ENCODE measurements around the gene HLA-DQB2.

GRCh38 chr6:32790306-32790705, 27.0 kb upstream of the HLA-DQB2 start:
- TF ChIP-seq POLR2AphosphoS5 (IDR thresholded peaks at IDR 0.05; ENCODE audit: borderline replicate concordance, low read depth, low read length): no peak
- TF ChIP-seq EZH2 (IDR thresholded peaks at IDR 0.05): no peak
- no peak for TF ChIP-seq FOXP2 (optimal IDR thresholded peaks at IDR 0.05; ENCODE audit: control extremely low read depth, extremely low read length, insufficient read depth)

Data from SK-N-MC (cell line).